HG03342 (cell line): ENCODE results near the gene PURA.

Source experiments
- ATAC-seq: cut with Tn5 transposase; IDR thresholded peaks from one replicate; pipeline ENCODE4 v1.9.1; 2021; ENCODE audit warnings: mild to moderate bottlenecking, moderate library complexity; ENCODE audit not compliant: unreplicated experiment

The PURA gene

DNA sequence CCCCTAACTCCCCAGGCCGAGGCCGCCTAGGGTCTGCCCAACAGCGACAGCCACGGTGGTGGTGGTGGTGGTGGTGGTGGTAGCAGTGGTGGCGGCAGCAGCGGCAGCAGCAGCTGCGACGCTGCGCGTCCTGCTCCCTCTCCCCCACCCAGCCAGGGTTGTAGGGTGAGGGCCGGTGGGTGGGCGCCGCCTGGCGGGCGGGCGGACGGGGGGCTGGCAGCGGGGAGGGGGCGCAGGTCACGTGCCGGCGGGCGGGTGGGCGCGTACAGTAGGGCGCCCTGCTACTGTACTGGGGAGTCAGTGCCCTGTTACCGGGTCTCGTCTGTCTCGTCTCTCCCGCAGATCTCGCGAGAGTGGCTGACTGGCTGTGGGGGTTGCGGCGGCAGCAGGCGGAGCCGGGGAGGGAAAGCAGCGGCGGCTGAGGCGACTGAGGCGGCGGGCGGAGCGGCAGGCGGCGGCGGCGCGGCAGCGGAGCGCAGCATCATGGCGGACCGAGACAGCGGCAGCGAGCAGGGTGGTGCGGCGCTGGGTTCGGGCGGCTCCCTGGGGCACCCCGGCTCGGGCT, at the start of gene PURA:
Gene PURA (plus strand): TSS at position 411 of the 565 bp plus-strand sequence. CDS start 73 bp downstream, at position 484.
- peak; percentile 88 for ATAC-seq

DNA sequence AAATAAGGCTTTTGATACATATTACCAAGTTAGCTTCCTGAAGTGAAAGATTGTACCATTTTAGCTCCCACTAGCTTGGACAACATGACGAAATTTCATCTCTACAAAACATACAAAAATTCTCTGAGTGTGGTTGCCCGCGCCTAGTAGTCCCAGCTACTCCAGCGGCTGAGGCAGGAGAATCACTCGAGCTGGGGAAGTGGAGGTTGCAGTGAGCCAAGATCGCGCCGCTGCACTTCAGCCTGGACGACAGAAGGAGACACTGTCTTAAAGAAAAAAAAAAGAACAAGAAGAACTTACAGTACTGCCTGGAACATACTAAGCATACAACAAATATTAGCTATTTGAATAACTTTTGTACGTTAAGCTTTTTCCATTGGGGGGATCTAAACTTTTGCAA, 41.1 kb upstream of the PURA start:
- ATAC-seq, result no peak

DNA sequence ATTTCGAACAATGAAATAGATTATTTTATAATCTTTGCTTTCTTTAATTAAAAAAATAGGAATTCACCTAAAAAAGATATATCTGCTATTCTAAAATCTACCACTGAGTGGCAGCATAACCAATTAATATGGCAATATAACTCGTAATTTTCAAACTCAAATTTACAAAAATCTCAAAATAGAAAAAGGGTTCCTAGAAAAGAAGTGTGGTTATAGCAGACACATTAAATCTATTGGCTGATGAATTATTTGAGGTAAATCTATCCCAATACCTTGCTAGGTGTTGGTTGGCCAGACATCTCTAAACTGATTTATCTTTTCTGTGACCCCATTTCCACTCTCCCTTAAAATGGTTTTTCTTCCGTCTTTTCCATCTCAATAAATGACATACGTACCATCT, 40.6 kb upstream of the PURA start:
- ATAC-seq, result no peak

DNA sequence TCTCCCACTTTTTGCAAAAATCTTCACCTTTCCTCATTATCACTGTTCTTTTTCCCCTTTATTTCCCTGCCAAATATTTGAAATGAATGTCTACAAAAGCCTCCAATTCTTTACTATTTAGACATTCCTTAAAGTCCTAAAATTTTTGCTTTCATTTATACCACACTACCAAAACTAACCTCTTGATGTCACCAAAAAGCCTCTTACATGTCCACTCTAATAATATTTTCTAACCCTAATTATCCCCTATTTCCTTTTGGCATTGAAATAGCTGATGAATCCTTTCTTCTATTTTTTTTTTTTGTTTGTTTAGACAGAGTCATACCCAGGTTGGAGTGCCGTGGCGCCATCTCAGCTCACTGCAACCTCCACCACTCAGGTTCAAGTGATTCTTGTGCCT, 38.5 kb upstream of the PURA start:
- ATAC-seq, result no peak

DNA sequence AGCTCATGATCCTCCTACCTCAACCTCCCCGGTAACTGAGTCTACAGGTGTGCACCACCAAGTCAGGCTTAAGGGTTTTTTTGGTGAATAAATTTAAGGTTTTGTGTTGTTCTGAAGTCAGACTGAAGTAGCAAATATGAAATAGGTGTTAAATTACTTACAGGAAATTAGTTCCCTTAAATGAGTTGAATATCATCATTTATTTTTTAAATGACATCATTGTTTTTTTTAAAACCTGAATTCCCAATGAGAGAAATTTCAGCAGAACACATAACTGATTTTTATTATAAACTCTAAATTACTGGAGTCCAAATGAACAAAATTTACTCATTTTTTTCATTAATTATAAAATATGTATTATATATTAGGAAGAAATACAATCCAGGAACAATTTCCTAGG, 37.8 kb upstream of the PURA start:
- ATAC-seq, result no peak

DNA sequence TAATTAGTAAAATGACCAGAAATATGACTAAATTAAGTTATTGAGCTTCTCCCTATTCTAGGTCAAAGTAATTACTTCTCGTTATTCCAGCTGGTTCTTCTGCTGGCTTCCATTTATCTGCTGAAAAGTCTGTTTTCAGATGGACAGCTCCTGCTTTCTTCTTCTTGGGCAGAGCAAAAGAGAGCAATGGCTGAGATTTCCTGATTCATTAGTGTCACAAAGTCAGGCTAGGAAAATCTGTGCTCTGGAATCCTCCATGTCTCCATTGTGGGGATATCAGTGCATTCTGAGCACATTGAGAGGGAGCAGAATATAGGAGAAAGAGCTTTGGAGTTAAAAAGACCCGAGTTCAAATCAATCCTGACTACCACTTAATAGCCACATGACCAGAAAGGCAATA, 37.1 kb upstream of the PURA start:
- no peak for ATAC-seq

DNA sequence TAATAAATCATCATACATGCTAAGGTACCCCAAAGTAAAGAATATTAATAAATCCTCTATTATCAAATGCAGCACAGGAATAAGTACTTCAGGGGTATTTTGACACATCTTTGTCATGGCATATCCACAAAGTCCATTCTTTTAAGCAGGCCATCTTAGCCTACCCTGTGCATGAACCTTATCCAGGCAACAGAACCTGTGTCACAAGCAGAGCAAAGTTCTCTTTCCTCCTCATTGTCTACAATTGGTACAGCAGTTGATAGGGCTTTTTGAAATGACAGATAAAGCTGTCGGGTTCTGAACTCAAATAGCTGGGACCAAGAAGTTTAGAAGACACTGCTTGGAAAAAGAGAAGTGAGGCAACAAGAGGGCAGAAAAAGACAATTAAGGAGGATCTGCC, 30.8 kb upstream of the PURA start:
- no peak for ATAC-seq

DNA sequence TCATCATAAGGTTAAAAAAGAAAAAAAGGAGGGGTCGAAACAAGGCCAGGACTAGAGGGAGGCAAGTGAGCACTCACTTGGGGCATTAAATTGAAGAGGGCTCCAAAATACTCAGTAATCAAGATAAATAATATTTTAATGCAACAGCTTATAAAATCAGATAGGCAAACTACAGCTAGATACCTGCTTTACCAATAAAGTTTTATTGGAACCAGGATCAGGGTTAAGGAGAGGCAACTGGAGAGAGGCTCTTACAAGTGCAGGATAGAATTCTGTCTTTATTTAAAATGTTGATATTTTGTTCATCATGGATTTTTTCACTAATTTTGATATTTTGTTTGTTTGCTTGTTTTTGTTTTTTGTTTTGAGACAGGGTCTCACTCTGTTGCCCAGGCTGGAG, 30.3 kb upstream of the PURA start:
- ATAC-seq, result no peak

DNA sequence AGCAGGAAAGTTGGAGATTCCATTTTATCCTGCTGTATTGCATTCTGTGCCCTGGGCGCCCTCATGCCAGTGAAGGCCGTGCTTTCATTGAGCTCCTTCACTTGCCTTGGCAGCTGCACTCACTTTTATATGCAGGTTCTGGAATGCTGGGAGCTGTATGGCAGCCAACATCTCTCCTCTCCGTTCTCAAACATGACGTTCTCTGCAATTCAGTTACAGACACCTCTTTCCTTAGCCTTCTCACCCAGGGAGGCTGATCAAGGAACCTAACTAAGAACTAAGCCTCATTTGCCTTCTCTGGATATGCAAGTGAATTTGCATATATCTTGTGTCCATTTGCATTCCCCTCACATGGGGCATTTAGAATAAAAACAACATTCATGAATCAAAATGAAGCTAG, 29.4 kb upstream of the PURA start:
- ATAC-seq, result no peak

DNA sequence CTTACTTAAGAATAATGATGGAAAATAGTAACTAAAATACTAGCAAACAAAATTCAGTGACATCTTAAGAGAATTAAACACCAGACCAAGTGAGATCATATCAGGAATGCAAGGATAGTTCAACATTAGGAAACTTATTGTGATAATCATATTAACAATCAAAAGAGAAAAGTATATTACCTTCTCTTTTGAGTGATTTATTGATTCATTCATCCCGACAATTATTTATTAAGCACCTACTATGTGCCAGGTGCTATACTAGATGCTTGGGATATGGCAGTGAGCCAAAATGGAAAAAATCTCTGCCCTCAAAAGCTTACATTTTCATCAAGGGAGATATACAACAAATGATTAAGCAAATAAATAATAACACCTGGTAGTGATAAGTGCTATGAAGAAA, 23.7 kb upstream of the PURA start:
- ATAC-seq, result no peak

DNA sequence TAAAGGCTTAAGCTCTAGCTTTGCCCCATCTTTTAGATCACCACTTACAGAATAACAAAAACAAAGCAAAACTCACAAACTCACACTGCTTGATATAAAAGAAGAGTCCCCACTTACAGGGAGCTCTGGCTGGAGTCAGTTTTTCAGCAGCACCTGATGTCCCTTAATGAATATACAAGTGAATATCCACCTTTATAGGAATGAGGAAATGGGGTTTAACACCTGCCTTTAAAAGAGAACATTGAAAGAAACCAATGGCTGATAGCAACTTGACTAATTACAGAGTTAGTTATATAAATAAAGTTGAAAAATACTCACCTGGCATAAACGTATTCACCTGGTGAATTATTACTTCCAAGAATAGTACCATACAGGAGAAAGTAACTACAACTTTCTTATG, 20.7 kb upstream of the PURA start:
- no peak for ATAC-seq

DNA sequence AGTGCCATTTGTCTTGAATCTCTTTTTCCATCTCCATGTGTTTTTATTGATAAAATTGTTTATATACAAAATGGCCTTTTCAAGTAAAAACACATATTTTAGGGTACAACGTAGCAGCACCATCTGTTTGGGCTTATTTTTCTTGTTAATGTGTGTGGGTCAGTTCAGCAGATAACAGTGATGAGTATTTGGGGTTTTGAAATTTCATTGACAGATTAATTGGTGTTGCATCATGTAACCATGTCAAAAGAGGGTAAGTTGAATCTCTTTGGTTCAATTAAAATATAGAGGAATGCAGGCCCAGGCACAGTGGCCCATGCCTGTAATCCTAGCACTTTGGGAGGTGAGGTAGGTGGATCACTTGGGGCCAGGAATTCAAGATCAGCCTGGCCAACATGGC, 20.0 kb upstream of the PURA start:
- no peak for ATAC-seq

DNA sequence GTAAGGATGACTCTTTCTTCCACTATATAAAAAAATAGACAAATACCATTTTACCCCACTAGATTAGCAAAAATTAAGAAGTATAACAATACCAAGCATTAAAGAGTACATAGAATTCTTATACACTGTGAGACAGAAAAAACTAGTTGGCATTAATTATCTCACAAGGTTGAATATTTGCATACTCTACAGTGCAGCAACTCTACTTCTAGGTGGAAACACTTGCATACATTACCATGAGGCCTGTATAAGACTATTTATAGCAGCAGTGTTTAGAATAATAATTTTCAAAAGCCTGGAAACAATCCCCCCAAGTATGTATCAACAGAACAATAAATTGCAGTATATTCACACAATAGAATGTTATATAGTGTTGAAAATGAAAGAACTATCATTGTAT, 19.0 kb upstream of the PURA start:
- no peak for ATAC-seq

DNA sequence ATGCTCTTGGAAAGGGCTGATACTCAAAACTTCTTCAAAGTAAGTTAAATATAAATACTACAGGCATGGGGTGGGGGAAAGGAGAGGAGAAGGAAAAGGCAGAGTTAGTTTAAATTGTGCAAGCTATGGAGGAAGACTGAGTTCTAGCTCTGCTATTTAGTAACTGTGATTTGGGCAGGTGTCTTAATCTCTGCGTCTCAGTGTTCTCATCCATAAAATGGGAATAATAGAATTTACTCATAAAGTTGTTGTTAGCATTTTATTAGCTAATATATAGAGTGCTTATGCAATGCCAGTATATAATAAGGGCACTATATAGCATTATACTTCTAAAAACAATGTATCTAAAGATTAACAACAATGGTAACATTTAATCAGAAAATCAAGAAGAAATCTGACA, 12.7 kb upstream of the PURA start:
- no peak for ATAC-seq

DNA sequence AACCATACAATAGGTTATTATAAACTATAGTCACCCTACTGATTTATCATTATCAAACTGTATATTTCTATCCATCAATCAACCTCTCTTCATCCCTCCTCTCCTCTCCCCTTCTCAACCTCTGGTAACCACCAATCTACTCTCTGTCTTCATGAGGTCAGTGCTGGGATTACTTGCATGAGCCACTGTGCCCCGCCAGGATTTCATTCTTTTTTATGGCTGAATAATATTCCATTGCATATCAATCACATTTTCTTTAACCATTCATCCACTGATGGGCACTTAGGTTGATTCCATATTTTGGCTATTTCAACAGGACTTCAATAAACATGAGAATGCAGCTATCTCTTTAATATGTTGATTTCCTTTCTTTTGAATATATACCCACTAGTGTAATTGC, 10.8 kb upstream of the PURA start:
- ATAC-seq, result no peak

DNA sequence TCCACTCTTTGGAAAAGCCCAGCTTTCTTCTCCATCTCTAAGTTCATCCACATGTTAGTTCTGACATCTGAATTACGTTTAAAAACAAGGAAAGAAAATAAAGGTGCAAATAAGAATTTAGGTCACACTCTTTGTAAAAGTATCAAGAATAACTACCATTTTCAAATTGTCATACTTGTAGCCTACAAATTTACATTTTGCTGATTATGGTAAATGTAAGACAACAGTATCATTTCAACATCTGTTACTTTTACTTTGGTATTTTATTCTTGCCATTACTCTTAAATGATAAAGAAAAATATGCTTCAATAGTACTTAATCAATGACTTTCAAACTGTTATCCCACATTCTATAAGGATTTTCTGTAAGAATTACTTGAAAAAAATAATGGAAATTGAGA, 9.8 kb upstream of the PURA start:
- no peak for ATAC-seq

DNA sequence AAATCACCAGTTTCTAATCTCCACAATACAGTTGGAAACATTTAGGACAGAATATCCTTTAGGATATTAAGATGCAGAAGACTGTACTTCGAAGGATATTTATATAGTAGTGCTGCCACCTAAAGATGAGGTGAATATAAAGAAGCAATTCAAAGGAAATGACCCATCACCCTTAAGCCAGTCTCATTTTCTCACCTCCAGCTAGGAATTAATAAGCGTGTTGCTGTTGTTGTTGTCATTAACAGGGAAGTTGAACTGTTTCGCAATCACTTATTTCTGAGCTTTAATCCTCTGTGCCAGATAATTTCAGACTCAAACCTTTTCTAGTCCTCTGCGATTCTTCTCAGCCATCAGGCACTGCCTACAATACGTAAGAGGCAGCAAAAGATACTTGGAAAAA, 7.8 kb upstream of the PURA start:
- ATAC-seq, result no peak

DNA sequence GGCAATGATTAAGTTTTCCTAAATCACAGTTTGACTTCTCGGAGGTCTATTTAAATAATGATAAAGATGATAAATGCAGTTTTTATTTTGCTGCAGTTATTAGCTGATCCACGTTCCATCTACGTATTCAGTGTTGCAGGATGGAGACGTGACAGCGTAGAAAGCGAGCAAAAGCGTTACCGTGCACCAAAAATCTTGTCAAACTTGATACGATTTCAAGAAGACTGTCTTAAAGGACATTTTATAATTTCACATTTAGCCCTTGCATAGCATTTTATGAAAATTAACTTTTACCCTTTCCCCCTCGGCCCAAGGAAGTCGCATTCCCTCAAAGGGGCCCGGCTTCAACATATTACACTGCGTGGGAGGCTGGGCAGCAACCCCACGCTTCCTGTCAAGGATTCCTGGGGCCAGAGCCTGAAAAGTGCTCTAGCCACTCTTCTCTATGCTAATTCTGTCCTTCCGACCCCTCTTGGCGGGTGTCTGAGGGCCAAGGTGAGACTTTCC, 7.1 kb upstream of the PURA start:
- ATAC-seq, result peak; percentile 3

DNA sequence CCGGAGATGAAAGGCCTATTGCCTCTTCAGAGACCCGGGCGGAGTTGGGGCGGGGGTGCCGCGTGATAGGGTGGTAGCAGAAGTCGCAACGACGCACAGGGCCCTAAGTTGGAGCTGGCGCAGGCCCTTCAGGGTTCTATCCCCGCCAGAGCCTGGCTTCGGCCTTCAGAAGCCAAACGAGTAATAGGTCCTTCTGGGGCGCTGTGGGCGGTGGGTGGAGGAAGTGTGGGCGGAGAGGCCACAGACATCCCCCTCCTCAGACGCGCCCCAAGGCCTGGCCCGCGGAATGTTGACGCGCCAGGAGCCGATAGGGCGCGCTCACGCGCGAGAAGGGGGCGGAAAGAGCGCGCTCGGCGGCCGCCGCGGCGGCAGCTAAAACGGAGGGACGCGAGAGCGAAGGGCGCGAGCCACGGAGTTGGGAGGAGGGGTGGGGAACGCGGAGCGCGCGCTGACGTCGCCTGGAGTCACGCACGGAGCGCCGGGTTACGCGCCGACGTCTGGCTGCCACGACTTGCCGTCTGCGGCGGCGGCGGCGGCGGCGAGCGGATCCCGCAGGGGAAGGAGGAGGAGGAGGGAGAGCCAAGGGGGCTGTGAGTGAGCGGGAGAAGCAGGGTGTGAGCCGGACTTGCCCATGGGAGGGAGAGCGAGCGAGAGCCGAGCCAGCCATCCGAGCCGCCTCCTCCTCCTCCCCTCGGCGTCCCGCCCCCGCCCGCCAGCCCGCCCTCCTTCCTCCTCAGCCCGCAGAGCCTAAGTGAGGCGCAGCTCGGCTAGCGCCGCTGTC, 6.4 kb upstream of the PURA start:
- peak; percentile 88 for ATAC-seq

DNA sequence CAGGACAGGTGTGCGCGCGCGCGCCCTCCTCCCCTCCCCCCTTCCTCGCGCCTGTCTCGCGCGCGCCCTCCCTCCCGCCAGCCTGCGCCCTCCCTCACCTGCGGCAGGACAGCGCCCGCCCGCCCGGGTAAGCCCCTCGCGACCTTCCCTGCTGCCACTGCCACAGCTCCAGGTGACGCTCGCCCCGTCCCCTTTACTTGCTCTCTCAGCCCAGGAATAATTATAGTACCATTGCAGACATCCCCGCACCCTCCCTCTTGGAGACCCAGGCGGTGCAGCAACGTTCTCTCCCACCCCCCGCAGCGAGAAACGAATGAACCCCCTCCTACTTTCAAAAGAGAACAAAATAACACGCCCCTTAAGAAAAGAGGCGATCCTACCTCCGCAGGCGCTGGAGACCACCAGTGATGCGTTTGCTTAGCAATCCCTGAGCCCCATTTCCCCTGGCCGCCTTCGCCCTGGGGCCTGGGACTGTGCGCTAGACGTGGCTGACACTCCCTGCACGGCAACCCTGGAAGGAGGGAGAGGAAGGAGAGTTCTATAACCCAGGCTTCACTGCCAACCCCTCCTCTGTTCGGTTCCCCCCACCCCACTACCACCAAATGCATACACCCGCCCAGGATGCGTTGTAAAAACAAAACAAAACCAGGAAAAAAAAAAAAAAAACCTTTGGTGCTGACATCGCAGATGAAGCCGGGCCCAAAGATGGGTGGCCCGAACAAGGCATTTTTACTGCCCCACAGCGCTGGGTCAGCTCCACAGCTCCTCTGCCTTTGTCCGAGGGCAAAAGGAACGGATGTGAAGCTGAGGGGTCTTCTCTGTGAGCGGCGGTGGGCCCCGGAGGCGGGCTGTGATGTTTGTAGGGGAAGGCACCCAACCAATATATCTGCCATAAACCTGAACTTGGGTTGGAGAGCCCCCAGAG, 5.6 kb upstream of the PURA start:
- ATAC-seq, result no peak

DNA sequence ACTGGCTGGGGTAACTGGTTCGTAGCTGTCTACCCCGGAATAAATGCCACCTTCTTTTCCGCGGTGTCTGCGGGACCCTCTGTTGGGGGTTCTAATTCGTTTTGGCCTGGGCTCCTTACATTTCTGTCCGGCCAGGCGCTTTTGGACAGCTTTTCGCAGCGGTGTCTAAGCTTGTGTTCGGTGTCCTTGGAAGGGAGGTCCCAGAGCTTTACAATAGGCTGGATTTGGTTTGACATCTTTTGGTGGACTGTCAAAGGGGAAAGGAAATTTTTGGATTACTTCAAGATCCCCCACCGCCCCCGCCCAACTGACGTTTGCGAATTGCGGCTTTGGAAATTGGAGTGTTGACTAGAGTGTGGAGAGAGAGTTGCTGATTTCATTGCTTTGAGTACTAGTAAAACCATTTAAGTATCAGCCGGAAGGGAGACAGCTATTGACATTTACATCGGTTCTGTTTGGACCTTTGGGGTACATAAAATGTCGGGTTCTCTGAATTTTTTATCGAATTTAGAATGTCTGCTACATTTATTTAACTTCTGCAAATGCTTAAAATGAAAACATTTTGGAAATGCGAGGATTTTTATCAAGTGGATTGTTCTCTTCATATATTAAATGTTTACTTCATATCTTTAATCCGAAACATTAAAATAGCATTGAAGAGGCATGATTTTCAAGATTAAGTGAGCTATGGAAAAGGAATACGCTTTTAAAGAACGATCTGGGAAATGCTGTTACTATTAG, 4.7 kb upstream of the PURA start:
- no peak for ATAC-seq
